Keratinocyte (primary cell): ENCODE data around the gene PTMS. TPM values are rescaled to one million over a fixed set of nuclear protein-coding genes. Genes with fewer than 3 reads are reported as not detected.

Source experiments
- DNase-seq: peaks from one replicate; pipeline ENCODE4 v3.0.0-alpha.2; 2011; ENCODE audit warnings: low read depth, missing footprints, low spot score
- FAIRE-seq: peaks from 2 replicates; lab custom pipeline; 2011; peaks lifted over from hg19 to GRCh38; lab: Jason Lieb, UNC
- H2AFZ ChIP-seq: 2 replicates; pipeline ENCODE4 v1.6.0; 2012; ENCODE audit warnings: low read length, control low read depth, inconsistent platforms; ENCODE audit not compliant: control insufficient read depth
- H3K27ac ChIP-seq: 2 replicates; pipeline ENCODE4 v1.5.1; 2011; ENCODE audit warnings: low read length; ENCODE audit not compliant: control insufficient read depth, insufficient read depth
- H3K27me3 ChIP-seq: 3 replicates; pipeline ENCODE4 v1.6.0; 2011; ENCODE audit warnings: low read length; ENCODE audit not compliant: control insufficient read depth, insufficient read depth; ENCODE audit errors: extremely low read depth
- H3K36me3 ChIP-seq, 2 experiments: 2 replicates in 1 of 2; 3 replicates in 1 of 2; pipeline ENCODE4 v1.5.1; 2011; ENCODE audit warnings: low read length in 2 of 2, mild to moderate bottlenecking in 1 of 2; ENCODE audit not compliant: control insufficient read depth in 2 of 2, insufficient read depth in 2 of 2; ENCODE audit errors: extremely low read depth in 1 of 2
- H3K4me1 ChIP-seq: 3 replicates; pipeline ENCODE4 v1.5.1; 2011; ENCODE audit warnings: low read length; ENCODE audit not compliant: control insufficient read depth, insufficient read depth; ENCODE audit errors: extremely low read depth
- H3K4me2 ChIP-seq: 3 replicates; pipeline ENCODE4 v1.6.0; 2011; ENCODE audit warnings: low read depth, low read length; ENCODE audit not compliant: control insufficient read depth, insufficient read depth; ENCODE audit errors: extremely low read depth
- H3K4me3 ChIP-seq, 3 experiments: fragments of 200-600 bp in 1 of 3; sonication (generic) in 1 of 3; 2 replicates in 2 of 3; 3 replicates in 1 of 3; pipeline ENCODE4 v1.5.1; 2011 to 2016; ENCODE audit warnings: low read length in 3 of 3, mild to moderate bottlenecking in 3 of 3, control low read depth in 2 of 3, inconsistent platforms in 1 of 3, low read depth in 1 of 3, mixed read lengths in 1 of 3, mixed run types in 1 of 3, moderate library complexity in 1 of 3; ENCODE audit not compliant: control insufficient read depth in 2 of 3, insufficient read depth in 2 of 3; ENCODE audit errors: extremely low read depth in 1 of 3
- H3K79me2 ChIP-seq: 2 replicates; pipeline ENCODE4 v1.6.0; 2012; ENCODE audit warnings: low read length; ENCODE audit not compliant: control insufficient read depth, insufficient read depth
- H3K9ac ChIP-seq: 3 replicates; pipeline ENCODE4 v1.6.0; 2011; ENCODE audit warnings: low read length; ENCODE audit not compliant: control insufficient read depth, insufficient read depth; ENCODE audit errors: extremely low read depth
- H3K9me1 ChIP-seq: 3 replicates; pipeline ENCODE4 v1.6.0; 2011; ENCODE audit warnings: low read length; ENCODE audit not compliant: control insufficient read depth, insufficient read depth; ENCODE audit errors: extremely low read depth
- H3K9me3 ChIP-seq: 2 replicates; pipeline ENCODE4 v1.5.1; 2012; ENCODE audit warnings: low read depth, low read length; ENCODE audit not compliant: control insufficient read depth
- H4K20me1 ChIP-seq: 3 replicates; pipeline ENCODE4 v1.6.0; 2011; ENCODE audit warnings: low read length; ENCODE audit not compliant: control insufficient read depth, insufficient read depth; ENCODE audit errors: extremely low read depth
- CTCF ChIP-seq, 3 experiments: IDR thresholded peaks in 1 of 3; conservative IDR thresholded peaks in 1 of 3; optimal IDR thresholded peaks in 1 of 3; 2 replicates in 2 of 3; 3 replicates in 1 of 3; pipeline versions ENCODE3 to v1.5.1; 2011; ENCODE audit warnings: low read length in 3 of 3, mild to moderate bottlenecking in 3 of 3, moderate library complexity in 2 of 3, control low read depth in 1 of 3, inconsistent platforms in 1 of 3; ENCODE audit not compliant: insufficient read depth in 2 of 3; ENCODE audit errors: extremely low read depth in 1 of 3
- EZH2 ChIP-seq: IDR thresholded peaks from one replicate; pipeline ENCODE4 v1.6.1; 2012; ENCODE audit warnings: inconsistent platforms, mild to moderate bottlenecking, low read length, moderate library complexity
- dilution Hi-C: fragments of 300-500 bp; cut with MboI; formaldehyde crosslinking; loops from one replicate; pipeline ENCODE4 v1.7.0; 2020; ENCODE audit warnings: low sequenced_read_pairs; ENCODE audit not compliant: extremely low pct_ligation_motif_present
- polyA plus RNA-seq, 5 experiments: library from polyadenylated mRNA; depleted of rRNA in 3 of 5; stranded (reverse) in 3 of 5; stranded (forward) in 1 of 5; unstranded in 1 of 5; fragments of >200 nt; gene quantifications; 1 replicate in 1 of 5; 2 replicates in 3 of 5; 3 replicates in 1 of 5; pipeline versions ENCODE4 v1.2.1 to v1.2.3, GENCODE V29; 2011 to 2012; ENCODE audit warnings: missing spikeins in 2 of 5, low read depth in 1 of 5, low replicate concordance in 1 of 5

PTMS gene
- polyA plus RNA-seq, 1 donor (not counting 4 experiments of a cell fraction or from before 2014, with no cell fraction given): 119 TPM

- no peaks in the 10 kb centered on the region for H3K79me2 ChIP-seq
- H3K27me3 ChIP-seq: peaks cover 18% of the 10 kb centered on the region
- H3K27ac ChIP-seq: no peak overlapping the region
- H3K9me3 ChIP-seq: no peaks in the 10 kb centered on the region
- H2AFZ ChIP-seq: no peak overlapping the region
- no peak for FAIRE-seq
- no peak overlapping the region for H3K4me2 ChIP-seq
- peaks cover 8% of the 10 kb centered on the region for H3K4me1 ChIP-seq
- H3K4me3 ChIP-seq: no peak overlapping the region
- no peaks in the 10 kb centered on the region for H4K20me1 ChIP-seq
- H3K36me3 ChIP-seq: no peaks in the 10 kb centered on the region
- dilution Hi-C loops: no loop called here
- no peak for DNase-seq
- no peak overlapping the region for H3K9ac ChIP-seq
- no peaks in the 10 kb centered on the region for H3K9me1 ChIP-seq
- no peak for TF ChIP-seq CTCF (optimal IDR thresholded peaks at IDR 0.05 in 1 of 3, IDR thresholded peaks at IDR 0.05 in 1 of 3, conservative IDR thresholded peaks at IDR 0.05 in 1 of 3; ENCODE audit: extremely low read depth in 1 of 3, insufficient read depth in 2 of 3, low read length in 3 of 3)
- no peak for TF ChIP-seq EZH2
Measured at GRCh38 chr12:6779708-6780432, 13.7 kb downstream of the PTMS start.

GRCh38 chr12:6780573-6780972 lies 14.4 kb downstream of the PTMS start:
- Histone ChIP-seq H3K9ac (no peak overlapping the region), H3K27me3 (peaks cover 18% of the 10 kb centered on the region), H3K4me3 (no peak overlapping the region), H3K4me2 (no peak overlapping the region), H3K27ac (no peak overlapping the region), H4K20me1 (no peaks in the 10 kb centered on the region), H3K79me2 (no peaks in the 10 kb centered on the region), H3K4me1 (peaks cover 8% of the 10 kb centered on the region), H3K36me3 (no peaks in the 10 kb centered on the region), H2AFZ (no peak overlapping the region), H3K9me3 (no peaks in the 10 kb centered on the region), H3K9me1 (no peaks in the 10 kb centered on the region)
- DNase-seq (no peak), FAIRE-seq (no peak)
- dilution Hi-C loops: no loop called here
- TF ChIP-seq CTCF (optimal IDR thresholded peaks at IDR 0.05 in 1 of 3, IDR thresholded peaks at IDR 0.05 in 1 of 3, conservative IDR thresholded peaks at IDR 0.05 in 1 of 3; ENCODE audit: extremely low read depth in 1 of 3, insufficient read depth in 2 of 3, low read length in 3 of 3): no peak
- no peak for TF ChIP-seq EZH2
